HG03097 (cell line): ENCODE data around the gene HDAC7.
"Not testable (repeated sequence)": the region's sequence is repeated elsewhere in the genome, so short reads cannot be mapped to it uniquely, and the experiment has no call there.

Experiments used
- ATAC-seq: cut with Tn5 transposase; IDR thresholded peaks from one replicate; pipeline ENCODE4 v1.9.1; 2021; ENCODE audit not compliant: unreplicated experiment, low FRiP score

The HDAC7 gene

GRCh38 chr12:47850153-47851084, 30.7 kb upstream of the HDAC7 start:
- no peak for ATAC-seq

GRCh38 chr12:47849261-47849660, 29.6 kb upstream of the HDAC7 start:
- ATAC-seq = no peak

- ATAC-seq = no peak
Observed at GRCh38 chr12:47848853-47849252, 29.1 kb upstream of the HDAC7 start.

GRCh38 chr12:47846294-47846996, 26.7 kb upstream of the HDAC7 start:
- no peak for ATAC-seq

- no peak for ATAC-seq
Observed at GRCh38 chr12:47845081-47845480, 25.4 kb upstream of the HDAC7 start.

- no peak for ATAC-seq
Observed at GRCh38 chr12:47844264-47845019, 24.7 kb upstream of the HDAC7 start.

GRCh38 chr12:47843226-47843980, 23.7 kb upstream of the HDAC7 start:
- no peak for ATAC-seq

- not testable (repeated sequence) for ATAC-seq
Observed at GRCh38 chr12:47842543-47842942, 22.8 kb upstream of the HDAC7 start.

- ATAC-seq = no peak
Observed at GRCh38 chr12:47841910-47842309, 22.2 kb upstream of the HDAC7 start.

- ATAC-seq = no peak
Observed at GRCh38 chr12:47841501-47841900, 21.8 kb upstream of the HDAC7 start.

- no peak for ATAC-seq
Observed at GRCh38 chr12:47840571-47840970, 20.9 kb upstream of the HDAC7 start.

- no peak for ATAC-seq
Observed at GRCh38 chr12:47839214-47839876, 19.6 kb upstream of the HDAC7 start.

GRCh38 chr12:47838286-47838931, 18.7 kb upstream of the HDAC7 start:
- no peak for ATAC-seq

- no peak for ATAC-seq
Observed at GRCh38 chr12:47837190-47838171, 17.8 kb upstream of the HDAC7 start.

GRCh38 chr12:47835831-47836155, 16.1 kb upstream of the HDAC7 start:
- ATAC-seq = no peak

GRCh38 chr12:47835006-47835830, 15.5 kb upstream of the HDAC7 start:
- ATAC-seq = no peak

GRCh38 chr12:47834199-47834903, 14.6 kb upstream of the HDAC7 start:
- no peak for ATAC-seq
